K562 (cell line): ENCODE data around the gene SPATA3. TPM values are rescaled to one million over a fixed set of nuclear protein-coding genes. Genes with fewer than 3 reads are reported as not detected.

Experiments
- CEBPZ ChIP-seq: fragments of 150-350 bp; IDR thresholded peaks from 2 replicates; pipeline ENCODE4 v1.6.1; 2014; ENCODE audit warnings: low read depth, mild to moderate bottlenecking, low read length, borderline replicate concordance
- CHCHD3 ChIP-seq: fragments of 250-450 bp; sonication (Bioruptor Pico); IDR thresholded peaks from 2 replicates; pipeline ENCODE4 v2.1.2; 2022; ENCODE audit warnings: mild to moderate bottlenecking
- FOXJ3 ChIP-seq: sonication (generic); formaldehyde crosslinking; IDR thresholded peaks from 2 replicates; pipeline ENCODE4 v1.4.0; 2020; ENCODE audit warnings: mild to moderate bottlenecking, missing genetic modification reagents
- FOXK1 ChIP-seq: sonication (generic); formaldehyde crosslinking; IDR thresholded peaks from 2 replicates; pipeline ENCODE4 v1.8.0; 2022; ENCODE audit warnings: missing genetic modification reagents, mild to moderate bottlenecking, borderline replicate concordance
- GABPB2 ChIP-seq: fragments of 250-450 bp; sonication (Bioruptor Pico); conservative IDR thresholded peaks from 2 replicates; pipeline ENCODE4 v1.5.1; 2021; ENCODE audit warnings: mild to moderate bottlenecking
- GATA2 ChIP-seq: sonication (generic); formaldehyde crosslinking; IDR thresholded peaks from 2 replicates; pipeline ENCODE4 v1.4.0; 2020; ENCODE audit warnings: mild to moderate bottlenecking, missing genetic modification reagents
- HDGF ChIP-seq: fragments of 450-650 bp; IDR thresholded peaks from 2 replicates; pipeline ENCODE4 v1.6.1; 2016
- KAT7 ChIP-seq: sonication (generic); formaldehyde crosslinking; IDR thresholded peaks from 2 replicates; pipeline ENCODE4 v1.8.0; 2022; ENCODE audit warnings: missing genetic modification reagents, mild to moderate bottlenecking, borderline replicate concordance
- MTA3 ChIP-seq: fragments of 450-650 bp; formaldehyde crosslinking; IDR thresholded peaks from 2 replicates; pipeline ENCODE4 v1.6.1; 2017; ENCODE audit warnings: mild to moderate bottlenecking, borderline replicate concordance
- POLR2H ChIP-seq: IDR thresholded peaks from 2 replicates; pipeline ENCODE4 v1.6.1; 2016; ENCODE audit warnings: missing genetic modification characterization, low read depth, mild to moderate bottlenecking, control low read depth, missing compliant biosample characterization, moderate library complexity
- SOX6 ChIP-seq: fragments of 450-650 bp; IDR thresholded peaks from 2 replicates; pipeline ENCODE4 v1.6.1; 2014; ENCODE audit warnings: mild to moderate bottlenecking
- THRAP3 ChIP-seq: fragments of 450-650 bp; IDR thresholded peaks from 2 replicates; pipeline ENCODE4 v1.6.1; 2016; ENCODE audit warnings: mild to moderate bottlenecking, inconsistent platforms, borderline replicate concordance
- TSC22D4 ChIP-seq: fragments of 450-650 bp; IDR thresholded peaks from 2 replicates; pipeline ENCODE4 v1.6.1; 2016; ENCODE audit warnings: missing genetic modification characterization, missing biosample characterization, control low read depth
- ZFP91 ChIP-seq: sonication (generic); formaldehyde crosslinking; IDR thresholded peaks from 2 replicates; pipeline ENCODE4 v1.8.0; 2022; ENCODE audit warnings: mild to moderate bottlenecking, missing genetic modification reagents
- ZNF584 ChIP-seq: fragments of 200-800 bp; sonication (Bioruptor generic); IDR thresholded peaks from 2 replicates; pipeline ENCODE4 v1.6.1; 2016; ENCODE audit warnings: low read depth, mild to moderate bottlenecking, missing genetic modification characterization, missing compliant biosample characterization
- ZNF830 ChIP-seq: fragments of 250-450 bp; sonication (Bioruptor Pico); IDR thresholded peaks from 2 replicates; pipeline ENCODE4 v1.5.0; 2021; ENCODE audit warnings: mild to moderate bottlenecking
- polyA plus RNA-seq, 8 experiments: library from polyadenylated mRNA; depleted of rRNA in 4 of 8; stranded (reverse) in 5 of 8; unstranded in 3 of 8; fragments of >200 nt; fragmentation: Nextera tagmentation in 2 of 8; fragmentation: Illumina TruSeq in 1 of 8; extraction: Ambion mirVana in 2 of 8; extraction: Trizol in 1 of 8; gene quantifications; 2 replicates each; pipeline versions ENCODE4 v1.2.1 to v1.2.3, GENCODE V29; 2011 to 2014; ENCODE audit warnings: inconsistent platforms in 1 of 8, missing spikeins in 1 of 8
- total RNA-seq, 7 experiments: library from RNA; depleted of rRNA in 6 of 7; stranded (reverse); fragments of >200 nt in 6 of 7; fragmentation: Illumina TruSeq in 2 of 7; extraction: Trizol in 2 of 7; gene quantifications; 2 replicates each; pipeline versions ENCODE4 v1.2.1 to v1.2.3, GENCODE V29; 2011 to 2021; ENCODE audit warnings: low replicate concordance in 1 of 7
- TF ChIP-seq, protein P1 (sequence below): fragments of 250-450 bp; sonication (Bioruptor Pico); IDR thresholded peaks from 2 replicates; pipeline ENCODE4 v1.5.0; 2021; ENCODE audit warnings: mild to moderate bottlenecking, borderline replicate concordance

Gene SPATA3
- total and polyA plus RNA-seq, 9 of the 15 experiments (the other 6 are each of a cell fraction or from before 2014, with no cell fraction given): not detected

- TF ChIP-seq ZFP91: no peak
- no peak for TF ChIP-seq POLR2H (tag)
- TF ChIP-seq, protein P1, sequence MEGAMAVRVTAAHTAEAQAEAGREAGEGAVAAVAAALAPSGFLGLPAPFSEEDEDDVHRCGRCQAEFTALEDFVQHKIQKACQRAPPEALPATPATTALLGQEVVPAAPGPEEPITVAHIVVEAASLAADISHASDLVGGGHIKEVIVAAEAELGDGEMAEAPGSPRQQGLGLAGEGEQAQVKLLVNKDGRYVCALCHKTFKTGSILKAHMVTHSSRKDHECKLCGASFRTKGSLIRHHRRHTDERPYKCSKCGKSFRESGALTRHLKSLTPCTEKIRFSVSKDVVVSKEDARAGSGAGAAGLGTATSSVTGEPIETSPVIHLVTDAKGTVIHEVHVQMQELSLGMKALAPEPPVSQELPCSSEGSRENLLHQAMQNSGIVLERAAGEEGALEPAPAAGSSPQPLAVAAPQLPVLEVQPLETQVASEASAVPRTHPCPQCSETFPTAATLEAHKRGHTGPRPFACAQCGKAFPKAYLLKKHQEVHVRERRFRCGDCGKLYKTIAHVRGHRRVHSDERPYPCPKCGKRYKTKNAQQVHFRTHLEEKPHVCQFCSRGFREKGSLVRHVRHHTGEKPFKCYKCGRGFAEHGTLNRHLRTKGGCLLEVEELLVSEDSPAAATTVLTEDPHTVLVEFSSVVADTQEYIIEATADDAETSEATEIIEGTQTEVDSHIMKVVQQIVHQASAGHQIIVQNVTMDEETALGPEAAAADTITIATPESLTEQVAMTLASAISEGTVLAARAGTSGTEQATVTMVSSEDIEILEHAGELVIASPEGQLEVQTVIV: no peak
- TF ChIP-seq TSC22D4 (tag): no peak
- no peak for TF ChIP-seq MTA3
- no peak for TF ChIP-seq CEBPZ
- TF ChIP-seq FOXJ3 (CRISPR knock-in tag): no peak
- TF ChIP-seq GATA2: no peak
- TF ChIP-seq HDGF: no peak
- TF ChIP-seq ZNF830: no peak
- no peak for TF ChIP-seq GABPB2
- no peak for TF ChIP-seq FOXK1
- no peak for TF ChIP-seq KAT7
- no peak; the same call in 1 of the 2 replicates for TF ChIP-seq SOX6
- no peak for TF ChIP-seq ZNF584 (CRISPR knock-in tag)
- TF ChIP-seq CHCHD3 (CRISPR knock-in tag): no peak
- TF ChIP-seq THRAP3: no peak
These were observed 60.8 kb downstream of the SPATA3 start, which contains the start of gene PSMD1 (continued) for GRCh38 chr2:231056453-231057416.
